Astrocyte (in vitro differentiated cells and primary cell): Measurements from ENCODE around the gene PRTN3.
"Not testable (repeated sequence)": the region's sequence is repeated elsewhere in the genome, so short reads cannot be mapped to it uniquely, and the experiment has no call there.

ENCODE experiments used
- CTCF ChIP-seq: IDR thresholded peaks from 2 replicates; pipeline ENCODE4 v1.5.1; 2011; ENCODE audit warnings: low read depth, mild to moderate bottlenecking, inconsistent platforms, low read length, moderate library complexity; ENCODE audit not compliant: insufficient read depth
- EZH2 ChIP-seq: IDR thresholded peaks from 2 replicates; pipeline ENCODE4 v1.6.1; 2012; ENCODE audit warnings: mild to moderate bottlenecking, low read length, inconsistent platforms; ENCODE audit not compliant: insufficient read depth

- TF ChIP-seq CTCF, EZH2: not testable (repeated sequence)
These were observed 12.9 kb downstream of the PRTN3 start for GRCh38 chr19:853614-854220.
